IMR-90 (cell line): ENCODE data around the gene AFMID. TPM values are rescaled to one million over a fixed set of nuclear protein-coding genes. Genes with fewer than 3 reads are reported as not detected.

Source experiments
- ATAC-seq: fragments of 200-7000 bp; cut with Tn5 transposase; 2 replicates; pipeline ENCODE4 v1.9.1; 2020; ENCODE audit warnings: low read depth, mild to moderate bottlenecking, moderate library complexity
- Bru-seq: library from RNA; stranded (reverse); fragments of 400-500 nt; gene quantifications from one replicate; lab custom pipeline; 2021; lab: Mats Ljungman, UMichigan
- BruChase-seq, 2 experiments: library from RNA; stranded (reverse); fragments of 400-500 nt; gene quantifications; one replicate each; lab custom pipeline; 2021; lab: Mats Ljungman, UMichigan
- BruUV-seq: library from RNA; stranded (reverse); fragments of 400-500 nt; replicated peaks from 2 replicates; lab custom pipeline; 2021; lab: Mats Ljungman, UMichigan
- CTCF ChIA-PET: fragments of 300-600 bp; formaldehyde crosslinking; extraction: SDS; loops from one replicate; lab custom pipeline; 2021; ENCODE audit warnings: antibody characterized with exemption; lab: Yijun Ruan, JAX
- POLR2A ChIA-PET: fragments of 300-600 bp; sonication (Branson Sonifier 250); formaldehyde crosslinking; loops from one replicate; lab custom pipeline; 2022; ENCODE audit warnings: antibody characterized with exemption; ENCODE audit not compliant: unreplicated experiment; lab: Charles Lee
- DNase-seq: peaks from one replicate; pipeline ENCODE4 v3.0.0; 2013
- H2AFZ ChIP-seq: replicated peaks from 2 replicates; pipeline ENCODE3; 2013; ENCODE audit warnings: low read length, mild to moderate bottlenecking; ENCODE audit not compliant: poor library complexity
- H2AK5ac ChIP-seq: 2 replicates; pipeline ENCODE4 v1.6.1; 2013; ENCODE audit warnings: low read depth, low read length, inconsistent platforms
- H2AK9ac ChIP-seq: replicated peaks from 2 replicates; pipeline ENCODE3; 2013; ENCODE audit warnings: mild to moderate bottlenecking, low read depth, low read length, moderate library complexity; ENCODE audit not compliant: poor library complexity
- H2BK120ac ChIP-seq: 2 replicates; pipeline ENCODE4 v1.6.1; 2013; ENCODE audit warnings: low read depth, low read length, inconsistent platforms
- H2BK15ac ChIP-seq: 3 replicates; pipeline ENCODE4 v1.6.1; 2013; ENCODE audit warnings: low read depth, low read length, inconsistent platforms
- H2BK20ac ChIP-seq: 2 replicates; pipeline ENCODE4 v1.6.1; 2013; ENCODE audit warnings: low read depth, mild to moderate bottlenecking, inconsistent platforms, low read length, moderate library complexity
- H2BK5ac ChIP-seq: 2 replicates; pipeline ENCODE4 v1.6.1; 2013; ENCODE audit warnings: mild to moderate bottlenecking, low read depth, low read length, inconsistent platforms; ENCODE audit not compliant: poor library complexity, severe bottlenecking
- H3K14ac ChIP-seq: replicated peaks from 2 replicates; pipeline ENCODE4 v1.6.1; 2013; ENCODE audit warnings: low read depth, low read length, inconsistent platforms
- H3K18ac ChIP-seq: 2 replicates; pipeline ENCODE4 v1.6.1; 2013; ENCODE audit warnings: low read depth, low read length, control low read depth
- H3K23ac ChIP-seq: 2 replicates; pipeline ENCODE4 v1.6.1; 2013; ENCODE audit warnings: low read depth, low read length, inconsistent platforms
- H3K27ac ChIP-seq: 2 replicates; pipeline ENCODE4 v1.5.1; 2013; ENCODE audit warnings: mild to moderate bottlenecking, control low read depth, low read length; ENCODE audit not compliant: insufficient read depth
- H3K27me3 ChIP-seq: 2 replicates; pipeline ENCODE4 v1.6.1; 2013; ENCODE audit warnings: low read length; ENCODE audit not compliant: control insufficient read depth, insufficient read depth
- H3K36me3 ChIP-seq: 2 replicates; pipeline ENCODE4 v1.6.1; 2013; ENCODE audit warnings: low read length, mixed read lengths; ENCODE audit not compliant: control insufficient read depth, insufficient read depth
- H3K4ac ChIP-seq: 2 replicates; pipeline ENCODE4 v1.6.1; 2013; ENCODE audit warnings: low read depth, low read length, inconsistent platforms
- H3K4me1 ChIP-seq: 2 replicates; pipeline ENCODE4 v1.6.1; 2013; ENCODE audit warnings: low read length, mixed read lengths; ENCODE audit not compliant: control insufficient read depth, insufficient read depth
- H3K4me2 ChIP-seq: 2 replicates; pipeline ENCODE4 v1.6.1; 2013; ENCODE audit warnings: low read depth, mild to moderate bottlenecking, control low read depth, low read length, moderate library complexity
- H3K4me3 ChIP-seq: 2 replicates; pipeline ENCODE4 v1.5.1; 2013; ENCODE audit warnings: low read depth, mild to moderate bottlenecking, control low read depth, low read length, moderate library complexity; ENCODE audit not compliant: insufficient read depth
- H3K56ac ChIP-seq: 2 replicates; pipeline ENCODE4 v1.6.1; 2013; ENCODE audit warnings: low read length, inconsistent platforms; ENCODE audit not compliant: insufficient read depth; ENCODE audit errors: extremely low read depth
- H3K79me1 ChIP-seq, 2 experiments: 2 replicates each; pipeline ENCODE4 v1.6.1; 2013; ENCODE audit warnings: low read length in 2 of 2, inconsistent platforms in 1 of 2, low read depth in 1 of 2
- H3K9ac ChIP-seq: 2 replicates; pipeline ENCODE4 v1.6.1; 2013; ENCODE audit warnings: low read depth, low read length, control low read depth
- H3K9me1 ChIP-seq: 2 replicates; pipeline ENCODE4 v1.6.1; 2013; ENCODE audit warnings: low read length, inconsistent platforms; ENCODE audit not compliant: insufficient read depth
- H3K9me3 ChIP-seq: 2 replicates; pipeline ENCODE4 v1.6.1; 2013; ENCODE audit warnings: low read length; ENCODE audit not compliant: control insufficient read depth, insufficient read depth
- H4K20me1 ChIP-seq: 2 replicates; pipeline ENCODE4 v1.6.1; 2013; ENCODE audit warnings: low read length, inconsistent platforms; ENCODE audit not compliant: insufficient read depth
- H4K5ac ChIP-seq: 2 replicates; pipeline ENCODE4 v1.6.1; 2013; ENCODE audit warnings: mild to moderate bottlenecking, low read depth, low read length, control low read depth
- H4K8ac ChIP-seq, 2 experiments: 2 replicates each; pipeline ENCODE4 v1.6.1; 2013; ENCODE audit warnings: low read depth in 2 of 2, low read length in 2 of 2, control low read depth in 1 of 2, inconsistent platforms in 1 of 2
- H4K91ac ChIP-seq: 2 replicates; pipeline ENCODE4 v1.6.1; 2013; ENCODE audit warnings: low read depth, low read length, inconsistent platforms; ENCODE audit not compliant: insufficient read depth
- BHLHE40 ChIP-seq: fragments of 150-350 bp; IDR thresholded peaks from 2 replicates; pipeline ENCODE4 v1.6.1; 2016; ENCODE audit warnings: mild to moderate bottlenecking, low read depth, low read length
- CEBPB ChIP-seq: IDR thresholded peaks from 2 replicates; pipeline ENCODE4 v1.6.1; 2012; ENCODE audit warnings: low read depth, low read length, improper control_type of control experiment
- CHD1 ChIP-seq: IDR thresholded peaks from 2 replicates; pipeline ENCODE4 v1.6.1; 2012; ENCODE audit warnings: low read depth, low read length, improper control_type of control experiment
- CTCF ChIP-seq: conservative IDR thresholded peaks from 2 replicates; pipeline ENCODE4 v1.5.1; 2012; ENCODE audit warnings: mild to moderate bottlenecking, low read depth, low read length, improper control_type of control experiment
- FOS ChIP-seq: fragments of 150-350 bp; IDR thresholded peaks from 2 replicates; pipeline ENCODE4 v1.6.1; 2016; ENCODE audit warnings: low read depth, low read length
- MAZ ChIP-seq: IDR thresholded peaks from 2 replicates; pipeline ENCODE4 v1.6.1; 2012; ENCODE audit warnings: low read depth, mild to moderate bottlenecking, low read length, improper control_type of control experiment, moderate library complexity, borderline replicate concordance
- MXI1 ChIP-seq: IDR thresholded peaks from 2 replicates; pipeline ENCODE4 v1.6.1; 2012; ENCODE audit warnings: low read depth, mild to moderate bottlenecking, low read length, moderate library complexity, borderline replicate concordance
- POLR2A ChIP-seq: IDR thresholded peaks from 2 replicates; pipeline ENCODE4 v1.6.1; 2012; ENCODE audit warnings: mild to moderate bottlenecking, low read depth, low read length
- RFX5 ChIP-seq: IDR thresholded peaks from 2 replicates; pipeline ENCODE4 v1.8.0; 2012; ENCODE audit warnings: low read depth, mild to moderate bottlenecking, low read length, moderate library complexity
- SMC3 ChIP-seq: fragments of 150-350 bp; IDR thresholded peaks from 2 replicates; pipeline ENCODE4 v1.6.1; 2016; ENCODE audit warnings: low read depth, mild to moderate bottlenecking, antibody characterized with exemption, low read length, moderate library complexity
- WGBS, 2 experiments: methylation state at CpG; one replicate each; pipeline versions ENCODE4 v1.1.5 to v1.1.7; 2013; ENCODE audit warnings: missing lambda C conversion rate in 2 of 2; ENCODE audit not compliant: insufficient read length in 1 of 2; ENCODE audit errors: extremely low coverage in 2 of 2; 5-methylcytosine and 5-hydroxymethylcytosine counted together
- dilution Hi-C: fragments of 300-500 bp; cut with HindIII; formaldehyde crosslinking; loops from one replicate; pipeline ENCODE4 v1.14.3; 2018; ENCODE audit warnings: low sequenced_read_pairs; ENCODE audit not compliant: unreplicated experiment
- in situ Hi-C: fragments of 300-500 bp; cut with MboI; formaldehyde crosslinking; loops from 3 replicates; pipeline ENCODE4 v1.14.3; 2019; ENCODE audit warnings: low sequenced_read_pairs, inconsistent platforms, mixed read lengths
- intact Hi-C: fragments of 100-400 bp; cut with micrococcal nuclease; formaldehyde crosslinking; loops from 2 replicates; pipeline ENCODE4 v1.10.0; 2022
- long read RNA-seq: library from polyadenylated mRNA; unstranded; transcript quantifications from one replicate; pipeline ENCODE4 v2.0.0, GENCODE V29; 2021; ENCODE audit not compliant: unreplicated experiment
- polyA plus RNA-seq, 3 experiments: library from polyadenylated mRNA; depleted of rRNA; stranded (reverse); fragments of >200 nt; gene quantifications; 2 replicates each; pipeline ENCODE4 v1.2.3, GENCODE V29; 2012; ENCODE audit warnings: low replicate concordance in 1 of 3
- total RNA-seq: library from RNA; depleted of rRNA; stranded (reverse); fragments of >200 nt; gene quantifications from 2 replicates; pipeline ENCODE4 v1.2.3, GENCODE V29; 2012; rRNA removed
- TF ChIP-seq, protein P1 (sequence below): fragments of 150-350 bp; IDR thresholded peaks from 2 replicates; pipeline ENCODE4 v1.6.1; 2017; ENCODE audit warnings: mild to moderate bottlenecking, antibody characterized with exemption, low read length, low read depth

Gene AFMID, protein sequence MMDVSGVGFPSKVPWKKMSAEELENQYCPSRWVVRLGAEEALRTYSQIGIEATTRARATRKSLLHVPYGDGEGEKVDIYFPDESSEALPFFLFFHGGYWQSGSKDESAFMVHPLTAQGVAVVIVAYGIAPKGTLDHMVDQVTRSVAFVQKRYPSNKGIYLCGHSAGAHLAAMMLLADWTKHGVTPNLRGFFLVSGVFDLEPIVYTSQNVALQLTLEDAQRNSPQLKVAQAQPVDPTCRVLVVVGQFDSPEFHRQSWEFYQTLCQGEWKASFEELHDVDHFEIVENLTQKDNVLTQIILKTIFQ
- 45.5 and 65.1 TPM in 2 replicates for total RNA-seq
- 29.9 and 41.0 TPM in 2 replicates for polyA plus RNA-seq (2012; rRNA removed)
- polyA plus RNA-seq (2012; cell fraction: cytosol; rRNA removed) = 31.0 and 49.3 TPM in 2 replicates
- polyA plus RNA-seq (2012; cell fraction: nucleus; rRNA removed; ENCODE audit: low replicate concordance) = 22.5 and 29.1 TPM in 2 replicates
- Bru-seq, nascent RNA = percentile 48 among the genes with signal in this experiment
- BruChase-seq, experiment 1, labeled RNA remaining after a 6-hour chase = percentile 50 among the genes with signal in this experiment
- BruChase-seq, experiment 2, labeled RNA remaining after a 2-hour chase = percentile 50 among the genes with signal in this experiment
- long read RNA-seq, partial matches to known transcripts = 1 of 10 reads
- long read RNA-seq, other reads (novel, unspliced or antisense) = 8 of 10 reads

- no peak within 1 kb of the TSS for H2BK20ac ChIP-seq
- WGBS, 2 experiments = 8% methylated on average over 31 of the region's 57 CpGs; no CpG with 5 or more reads in 1 of the 2 experiments
- ATAC-seq (peak; percentile 99), DNase-seq (peak; percentile 95)
- H2BK120ac ChIP-seq = no peak within 1 kb of the TSS
- peak within 1 kb of the TSS; percentile 64 for H3K4me3 ChIP-seq
- peak within 1 kb of the TSS; percentile 63 for H4K5ac ChIP-seq
- H3K36me3 ChIP-seq = peaks cover 3% of the 10 kb centered on the region
- H2BK5ac ChIP-seq = peak within 1 kb of the TSS; percentile 20
- H3K4me1 ChIP-seq = peaks cover 3% of the 10 kb centered on the region
- peak within 1 kb of the TSS; percentile 88 for H3K4me2 ChIP-seq
- no peaks in the 10 kb centered on the region for H3K27me3 ChIP-seq
- peak within 1 kb of the TSS; percentile 56 to 80 for H4K8ac ChIP-seq
- in situ Hi-C loops = no loop called here
- H3K9me3 ChIP-seq = no peaks in the 10 kb centered on the region
- peaks cover 24 to 54% of the 10 kb centered on the region in 2 experiments for H3K79me1 ChIP-seq
- peak within 1 kb of the TSS; percentile 57; the same call in 1 of the 2 replicates for H2AK5ac ChIP-seq
- H3K9ac ChIP-seq = peak within 1 kb of the TSS; percentile 65; the same call in 1 of the 2 replicates
- H3K4ac ChIP-seq = peak within 1 kb of the TSS; percentile 34
- 0 out of 2 replicates have a peak within 1 kb of the TSS, but pooled peaks have one; percentile 26 for H3K56ac ChIP-seq
- peak within 1 kb of the TSS; percentile 55; the same call in 1 of the 2 replicates for H4K91ac ChIP-seq
- BruUV-seq = no TSS peak
- H2AFZ ChIP-seq = peak within 1 kb of the TSS; percentile 99
- dilution Hi-C loops = no loop called here
- no peak within 1 kb of the TSS for H3K18ac ChIP-seq
- intact Hi-C loops = loop anchor here (1.0 kb wide), 1 partner anchor 53 kb away; no protein-coding TSS in a partner anchor
- H4K20me1 ChIP-seq = 0 out of 2 replicates have a peak, but pooled peaks cover 6% of the 10 kb centered on the region
- ChIA-PET POLR2A (no interaction called here), CTCF (no interaction called here)
- H3K27ac ChIP-seq = peak within 1 kb of the TSS; percentile 41; the same call in 1 of the 2 replicates
- no peak within 1 kb of the TSS for H2BK15ac ChIP-seq
- peak within 1 kb of the TSS; percentile 67 for H2AK9ac ChIP-seq
- no peak within 1 kb of the TSS for H3K23ac ChIP-seq
- H3K14ac ChIP-seq = peak within 1 kb of the TSS; percentile 57
- peaks cover 11% of the 10 kb centered on the region; the same call in 1 of the 2 replicates for H3K9me1 ChIP-seq
- TF ChIP-seq RFX5 = no peak
- peak; percentile 82 for TF ChIP-seq POLR2A
- no peak for TF ChIP-seq BHLHE40
- TF ChIP-seq SMC3 = 0 out of 2 replicates have a peak, but pooled peaks have one; percentile 23
- peak; percentile 97 for TF ChIP-seq CTCF
- TF ChIP-seq FOS = peak; percentile 58; the same call in 1 of the 2 replicates
- peak; percentile 93 for TF ChIP-seq MXI1
- peak; percentile 45; the same call in 1 of the 2 replicates for TF ChIP-seq MAZ
- TF ChIP-seq CHD1 = no peak
- TF ChIP-seq, protein P1, sequence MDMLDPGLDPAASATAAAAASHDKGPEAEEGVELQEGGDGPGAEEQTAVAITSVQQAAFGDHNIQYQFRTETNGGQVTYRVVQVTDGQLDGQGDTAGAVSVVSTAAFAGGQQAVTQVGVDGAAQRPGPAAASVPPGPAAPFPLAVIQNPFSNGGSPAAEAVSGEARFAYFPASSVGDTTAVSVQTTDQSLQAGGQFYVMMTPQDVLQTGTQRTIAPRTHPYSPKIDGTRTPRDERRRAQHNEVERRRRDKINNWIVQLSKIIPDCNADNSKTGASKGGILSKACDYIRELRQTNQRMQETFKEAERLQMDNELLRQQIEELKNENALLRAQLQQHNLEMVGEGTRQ = peak; percentile 67
- peak; percentile 28; the same call in 1 of the 2 replicates for TF ChIP-seq CEBPB
These were observed at the start of gene AFMID, which contains the start of gene TK1 for GRCh38 chr17:78186692-78187595. AFMID (plus strand) TSS chr17:78187362; CDS start chr17:78187371, 9 bp downstream. TK1 (minus strand) TSS chr17:78187052; CDS start chr17:78186994, 58 bp downstream.
